OCI-LY7 (cell line): ENCODE results near the gene PLA2G2F. TPM values are rescaled to one million over a fixed set of nuclear protein-coding genes. Genes with fewer than 3 reads are reported as not detected.

Source experiments
- BruUV-seq: library from RNA; stranded (reverse); fragments of 400-500 nt; replicated peaks from 2 replicates; lab custom pipeline; 2021; lab: Mats Ljungman, UMichigan
- CTCF ChIA-PET: fragments of 300-600 bp; sonication (Branson Sonifier 250); formaldehyde crosslinking; loops from one replicate; lab custom pipeline; 2022; ENCODE audit warnings: antibody characterized with exemption; ENCODE audit not compliant: unreplicated experiment; lab: Charles Lee
- POLR2A ChIA-PET: fragments of 300-600 bp; sonication (Branson Sonifier 250); formaldehyde crosslinking; loops from one replicate; lab custom pipeline; 2022; ENCODE audit warnings: antibody characterized with exemption; lab: Charles Lee
- DNase-seq: peaks from one replicate; pipeline ENCODE4 v3.0.0-alpha.2; 2015; ENCODE audit warnings: low spot score
- H2AFZ ChIP-seq: fragments of 200-600 bp; sonication (generic), shearing (Covaris generic); 2 replicates; pipeline ENCODE4 v1.6.1; 2014; ENCODE audit warnings: mild to moderate bottlenecking, antibody characterized with exemption, low read length, moderate library complexity
- H3K27ac ChIP-seq: fragments of 200-600 bp; sonication (generic); 2 replicates; pipeline ENCODE4 v1.5.1; 2014; ENCODE audit warnings: mixed run types, low read depth, mild to moderate bottlenecking, moderate library complexity, low read length, inconsistent platforms; ENCODE audit not compliant: poor library complexity, severe bottlenecking
- H3K36me3 ChIP-seq: fragments of 200-600 bp; sonication (generic); 2 replicates; pipeline ENCODE4 v1.6.1; 2014; ENCODE audit warnings: mild to moderate bottlenecking, antibody characterized with exemption, low read length, moderate library complexity, mixed read lengths; ENCODE audit not compliant: insufficient read depth
- H3K4me1 ChIP-seq: fragments of 200-600 bp; sonication (generic); 2 replicates; pipeline ENCODE4 v1.5.1; 2014; ENCODE audit warnings: mild to moderate bottlenecking, low read length; ENCODE audit not compliant: insufficient read depth, poor library complexity, severe bottlenecking
- H3K4me2 ChIP-seq: fragments of 200-600 bp; sonication (generic); 2 replicates; pipeline ENCODE4 v1.6.1; 2014; ENCODE audit warnings: mild to moderate bottlenecking, low read length
- H3K4me3 ChIP-seq: fragments of 200-600 bp; sonication (generic); 2 replicates; pipeline ENCODE4 v1.5.1; 2014; ENCODE audit warnings: mild to moderate bottlenecking, low read depth, low read length; ENCODE audit not compliant: poor library complexity, severe bottlenecking
- H3K79me2 ChIP-seq: fragments of 200-600 bp; sonication (generic); 2 replicates; pipeline ENCODE4 v1.6.1; 2016; ENCODE audit warnings: low read depth, mild to moderate bottlenecking, low read length, moderate library complexity, mixed read lengths; ENCODE audit not compliant: insufficient read depth
- H3K9me2 ChIP-seq: fragments of 200-600 bp; sonication (generic); 2 replicates; pipeline ENCODE4 v1.6.1; 2016; ENCODE audit warnings: mild to moderate bottlenecking, low read length, mixed read lengths; ENCODE audit not compliant: insufficient read depth
- H3K9me3 ChIP-seq: fragments of 200-600 bp; sonication (generic); 2 replicates; pipeline ENCODE4 v1.6.1; 2014; ENCODE audit warnings: mild to moderate bottlenecking, mixed run types, low read length, mixed read lengths
- H4K20me1 ChIP-seq: fragments of 200-600 bp; sonication (generic); 2 replicates; pipeline ENCODE4 v1.6.1; 2014; ENCODE audit warnings: mild to moderate bottlenecking, antibody characterized with exemption, low read length, moderate library complexity, mixed read lengths; ENCODE audit not compliant: insufficient read depth
- CTCF ChIP-seq: fragments of 200-600 bp; sonication (generic); conservative IDR thresholded peaks from 2 replicates; pipeline ENCODE4 v1.5.1; 2014; ENCODE audit warnings: mild to moderate bottlenecking, antibody characterized with exemption, low read length, moderate library complexity, mixed read lengths
- EZH2phosphoT487 ChIP-seq: fragments of 200-600 bp; sonication (generic); IDR thresholded peaks from 2 replicates; pipeline ENCODE4 v1.6.1; 2018; ENCODE audit warnings: low read depth, borderline replicate concordance, mild to moderate bottlenecking, mixed run types, antibody characterized with exemption, low read length, moderate library complexity, mixed read lengths
- intact Hi-C: fragments of 100-400 bp; cut with micrococcal nuclease; formaldehyde crosslinking; loops from one replicate; pipeline ENCODE4 v1.10.0; 2022; ENCODE audit not compliant: unreplicated experiment
- total RNA-seq, 2 experiments: library from RNA; depleted of rRNA in 1 of 2; stranded (reverse); fragments of >200 nt in 1 of 2; shearing (Covaris generic) in 1 of 2; gene quantifications; 2 replicates each; pipeline ENCODE4 v1.2.3, GENCODE V29; 2014 to 2022

The PLA2G2F gene
- total RNA-seq, 2 experiments from 2014 or later, result not detected

- Histone ChIP-seq H3K27ac (no peak within 1 kb of the TSS), H3K79me2 (no peaks in the 10 kb centered on the region), H3K36me3 (no peaks in the 10 kb centered on the region), H3K9me2 (no peaks in the 10 kb centered on the region), H3K4me2 (peak within 1 kb of the TSS; percentile 80), H3K4me3 (peak within 1 kb of the TSS; percentile 63), H4K20me1 (no peaks in the 10 kb centered on the region), H3K9me3 (no peaks in the 10 kb centered on the region), H2AFZ (peak within 1 kb of the TSS; percentile 59), H3K4me1 (peaks cover 61% of the 10 kb centered on the region)
- no peak for TF ChIP-seq CTCF
- no peak for TF ChIP-seq EZH2phosphoT487
- intact Hi-C loops, result no loop called here
- POLR2A ChIA-PET, result interaction anchor here (0.9 kb wide), 1 partner anchor 8 kb away, joined by 3 read pairs; no protein-coding TSS in a partner anchor
- no TSS peak for BruUV-seq
- CTCF ChIA-PET, result no interaction called here
- DNase-seq, result peak; percentile 64
Observed at GRCh38 chr1:20185834-20186782, 47.0 kb downstream of the PLA2G2F start, which contains the start of the genes PLA2G2C and UBXN10. Gene PLA2G2C (minus strand): TSS chr1:20186518. CDS start chr1:20177363, 9,155 bp downstream. Gene UBXN10 (plus strand): TSS chr1:20186096. CDS start chr1:20190562, 4,466 bp downstream.

- H4K20me1 ChIP-seq, result no peaks in the 10 kb centered on the region
- H3K9me2 ChIP-seq, result no peaks in the 10 kb centered on the region
- no peak overlapping the region for H3K4me3 ChIP-seq
- no peaks in the 10 kb centered on the region for H3K9me3 ChIP-seq
- intact Hi-C loops, result no loop called here
- H3K4me2 ChIP-seq, result peak overlapping the region; percentile 18
- no peak overlapping the region for H2AFZ ChIP-seq
- H3K27ac ChIP-seq, result no peak overlapping the region
- no peaks in the 10 kb centered on the region for H3K36me3 ChIP-seq
- H3K79me2 ChIP-seq, result no peaks in the 10 kb centered on the region
- ChIA-PET POLR2A (interaction anchor here (0.6 to 1.0 kb wide), 6 partner anchors 7 to 931 kb away, joined by 3 to 4 read pairs (median 4); no protein-coding TSS in a partner anchor), CTCF (no interaction called here)
- H3K4me1 ChIP-seq, result peaks cover 61% of the 10 kb centered on the region
- no TSS peak for BruUV-seq
- TF ChIP-seq CTCF (no peak), EZH2phosphoT487 (no peak)
- DNase-seq, result no peak
Observed at GRCh38 chr1:20187103-20187812, 48.1 kb downstream of the PLA2G2F start.
